Ovary (tissue), 3 donors: Measurements from ENCODE around the gene KLHL5.

Source experiments
- CTCF ChIP-seq, 3 donors: fragments of 450-650 bp in 2 of 3; fragments of 200-600 bp in 1 of 3; IDR thresholded peaks; one replicate each; pipeline versions ENCODE4 v1.5.1 to v1.8.0; 2016 to 2022; ENCODE audit warnings: antibody characterized with exemption in 3 of 3, mild to moderate bottlenecking in 1 of 3
- POLR2A ChIP-seq: fragments of 450-650 bp; IDR thresholded peaks from one replicate; pipeline ENCODE4 v1.6.1; 2017; ENCODE audit warnings: antibody characterized with exemption, mild to moderate bottlenecking, moderate library complexity
- donor health status: DM: no; HTN: no; CAD: no.

- TF ChIP-seq POLR2A (no peak), CTCF (IDR thresholded peaks at IDR 0.05) (no peak)
These were observed 19.7 kb upstream of the KLHL5 start for GRCh38 chr4:39042366-39042765.
